Measurements from ENCODE around the gene HELZ2.

HELZ2 gene

DNA sequence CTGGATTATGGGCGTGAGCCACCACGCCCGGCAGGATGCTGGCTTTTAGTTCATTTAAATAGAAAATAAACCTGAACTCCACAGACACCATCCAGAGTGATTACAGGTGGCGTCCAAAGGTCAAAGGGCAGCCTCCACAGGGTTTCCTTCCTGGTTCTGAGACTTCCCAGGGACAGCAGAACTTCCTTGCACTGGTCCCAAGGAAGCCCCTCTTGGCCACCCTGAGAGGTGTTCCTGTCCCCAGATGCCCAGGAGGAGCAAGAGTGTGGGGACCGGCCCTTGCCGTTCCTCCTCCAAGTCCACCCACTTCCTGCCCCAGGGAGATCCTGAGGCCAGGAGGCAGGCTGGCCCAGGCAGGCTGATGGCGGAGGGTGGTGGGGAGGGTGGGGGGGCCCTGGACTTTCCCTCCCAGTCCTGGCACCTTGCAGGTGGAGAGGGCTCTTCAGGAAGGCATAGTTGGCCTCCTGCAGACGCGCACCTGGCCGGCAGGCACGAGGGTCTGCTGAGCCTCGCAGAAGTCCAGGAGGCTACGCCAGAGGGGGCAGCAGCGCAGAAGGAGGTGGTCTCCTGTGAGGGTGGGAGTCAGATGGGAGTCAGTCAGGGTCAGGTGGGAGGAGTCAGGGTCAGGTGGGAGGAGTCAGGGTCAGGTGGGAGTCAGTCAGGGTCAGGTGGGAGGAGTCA, 15.1 kb downstream of the HELZ2 start:
- no peak for TF ChIP-seq ZFX (IDR thresholded peaks at IDR 0.05)
- TF ChIP-seq, protein P1, sequence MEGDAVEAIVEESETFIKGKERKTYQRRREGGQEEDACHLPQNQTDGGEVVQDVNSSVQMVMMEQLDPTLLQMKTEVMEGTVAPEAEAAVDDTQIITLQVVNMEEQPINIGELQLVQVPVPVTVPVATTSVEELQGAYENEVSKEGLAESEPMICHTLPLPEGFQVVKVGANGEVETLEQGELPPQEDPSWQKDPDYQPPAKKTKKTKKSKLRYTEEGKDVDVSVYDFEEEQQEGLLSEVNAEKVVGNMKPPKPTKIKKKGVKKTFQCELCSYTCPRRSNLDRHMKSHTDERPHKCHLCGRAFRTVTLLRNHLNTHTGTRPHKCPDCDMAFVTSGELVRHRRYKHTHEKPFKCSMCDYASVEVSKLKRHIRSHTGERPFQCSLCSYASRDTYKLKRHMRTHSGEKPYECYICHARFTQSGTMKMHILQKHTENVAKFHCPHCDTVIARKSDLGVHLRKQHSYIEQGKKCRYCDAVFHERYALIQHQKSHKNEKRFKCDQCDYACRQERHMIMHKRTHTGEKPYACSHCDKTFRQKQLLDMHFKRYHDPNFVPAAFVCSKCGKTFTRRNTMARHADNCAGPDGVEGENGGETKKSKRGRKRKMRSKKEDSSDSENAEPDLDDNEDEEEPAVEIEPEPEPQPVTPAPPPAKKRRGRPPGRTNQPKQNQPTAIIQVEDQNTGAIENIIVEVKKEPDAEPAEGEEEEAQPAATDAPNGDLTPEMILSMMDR (conservative IDR thresholded peaks at IDR 0.05): no peak
- no peak overlapping the region for H3K27ac ChIP-seq

DNA sequence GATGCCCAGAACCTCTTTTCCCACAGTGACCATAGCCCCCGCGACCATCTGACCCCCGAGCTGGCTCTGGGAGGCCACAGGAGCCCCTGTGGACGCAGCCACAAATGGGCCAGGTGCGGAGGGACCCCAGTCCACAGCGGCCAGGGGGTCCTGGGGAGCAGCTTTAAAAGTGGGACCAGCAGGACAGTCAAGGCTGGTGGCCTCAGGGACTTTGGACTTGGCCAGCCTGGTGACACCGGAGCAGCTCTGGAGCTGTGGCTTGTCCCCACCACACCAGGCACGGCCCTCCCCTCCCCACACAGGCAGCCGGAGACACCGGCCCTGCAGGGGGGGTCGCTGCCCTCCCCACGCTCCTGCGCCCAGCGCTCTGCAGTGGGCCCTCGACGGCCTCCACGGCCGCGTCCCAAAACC, 16.6 kb downstream of the HELZ2 start:
- no peak overlapping the region for H3K27ac ChIP-seq
- TF ChIP-seq, protein P1 (conservative IDR thresholded peaks at IDR 0.05): no peak
- TF ChIP-seq ZFX (IDR thresholded peaks at IDR 0.05): no peak

DNA sequence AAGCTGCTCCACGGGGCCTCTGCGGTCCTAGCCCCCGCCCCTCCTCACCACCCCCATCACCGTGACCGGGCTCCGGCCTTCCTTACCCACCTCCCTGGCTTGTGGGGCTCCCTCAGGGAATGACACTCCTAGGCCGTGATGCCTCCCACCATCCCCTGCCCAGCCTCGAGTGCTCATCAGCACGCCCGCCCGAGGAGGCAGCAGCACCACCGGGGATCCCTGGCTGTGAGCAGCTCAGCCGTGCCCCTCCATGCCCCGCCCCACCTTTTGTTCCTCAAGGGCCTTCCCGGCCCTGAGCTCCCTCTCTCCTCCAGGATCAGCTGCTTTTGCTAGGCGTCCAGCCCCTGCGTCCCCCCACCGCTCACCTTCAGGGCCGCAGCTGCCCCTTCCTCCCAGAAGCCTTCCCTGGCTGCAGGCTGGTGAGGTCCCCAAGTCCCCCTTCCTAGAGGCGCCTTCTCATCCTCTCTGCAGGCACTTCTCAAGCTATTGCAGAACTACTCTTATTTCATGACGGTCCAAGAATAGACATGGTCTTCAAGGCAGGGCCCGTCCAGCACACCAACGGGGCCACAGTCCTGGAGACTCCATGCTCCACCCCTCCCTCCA, 17.1 kb downstream of the HELZ2 start:
- no peak overlapping the region for H3K27ac ChIP-seq
- TF ChIP-seq ZFX (IDR thresholded peaks at IDR 0.05): no peak
- TF ChIP-seq, protein P1 (conservative IDR thresholded peaks at IDR 0.05): no peak

DNA sequence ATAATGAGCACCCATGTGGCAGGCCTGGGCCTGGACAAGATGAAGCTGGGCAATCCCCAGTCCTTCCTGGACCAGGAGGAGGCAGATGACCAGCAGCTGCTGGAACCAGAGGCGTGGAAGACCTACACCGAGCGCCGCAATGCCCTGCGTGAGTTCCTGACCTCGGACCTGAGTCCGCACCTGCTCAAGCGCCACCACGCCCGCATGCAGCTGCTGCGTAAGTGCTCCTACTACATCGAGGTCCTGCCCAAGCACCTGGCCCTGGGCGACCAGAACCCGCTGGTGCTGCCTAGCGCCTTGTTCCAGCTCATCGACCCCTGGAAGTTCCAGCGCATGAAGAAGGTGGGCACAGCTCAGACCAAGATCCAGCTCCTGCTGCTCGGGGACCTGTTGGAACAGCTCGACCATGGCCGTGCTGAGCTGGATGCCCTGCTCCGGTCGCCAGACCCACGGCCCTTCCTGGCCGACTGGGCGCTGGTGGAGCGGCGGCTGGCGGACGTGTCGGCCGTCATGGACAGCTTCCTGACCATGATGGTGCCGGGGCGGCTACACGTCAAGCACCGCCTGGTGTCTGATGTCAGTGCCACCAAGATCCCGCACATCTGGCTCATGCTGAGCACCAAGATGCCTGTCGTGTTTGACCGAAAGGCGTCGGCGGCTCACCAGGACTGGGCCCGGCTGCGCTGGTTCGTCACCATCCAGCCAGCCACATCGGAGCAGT, 18.2 kb downstream of the HELZ2 start:
- H3K27ac ChIP-seq: no peak overlapping the region
- no peak for TF ChIP-seq ZFX (IDR thresholded peaks at IDR 0.05)
- TF ChIP-seq, protein P1 (conservative IDR thresholded peaks at IDR 0.05): no peak

DNA sequence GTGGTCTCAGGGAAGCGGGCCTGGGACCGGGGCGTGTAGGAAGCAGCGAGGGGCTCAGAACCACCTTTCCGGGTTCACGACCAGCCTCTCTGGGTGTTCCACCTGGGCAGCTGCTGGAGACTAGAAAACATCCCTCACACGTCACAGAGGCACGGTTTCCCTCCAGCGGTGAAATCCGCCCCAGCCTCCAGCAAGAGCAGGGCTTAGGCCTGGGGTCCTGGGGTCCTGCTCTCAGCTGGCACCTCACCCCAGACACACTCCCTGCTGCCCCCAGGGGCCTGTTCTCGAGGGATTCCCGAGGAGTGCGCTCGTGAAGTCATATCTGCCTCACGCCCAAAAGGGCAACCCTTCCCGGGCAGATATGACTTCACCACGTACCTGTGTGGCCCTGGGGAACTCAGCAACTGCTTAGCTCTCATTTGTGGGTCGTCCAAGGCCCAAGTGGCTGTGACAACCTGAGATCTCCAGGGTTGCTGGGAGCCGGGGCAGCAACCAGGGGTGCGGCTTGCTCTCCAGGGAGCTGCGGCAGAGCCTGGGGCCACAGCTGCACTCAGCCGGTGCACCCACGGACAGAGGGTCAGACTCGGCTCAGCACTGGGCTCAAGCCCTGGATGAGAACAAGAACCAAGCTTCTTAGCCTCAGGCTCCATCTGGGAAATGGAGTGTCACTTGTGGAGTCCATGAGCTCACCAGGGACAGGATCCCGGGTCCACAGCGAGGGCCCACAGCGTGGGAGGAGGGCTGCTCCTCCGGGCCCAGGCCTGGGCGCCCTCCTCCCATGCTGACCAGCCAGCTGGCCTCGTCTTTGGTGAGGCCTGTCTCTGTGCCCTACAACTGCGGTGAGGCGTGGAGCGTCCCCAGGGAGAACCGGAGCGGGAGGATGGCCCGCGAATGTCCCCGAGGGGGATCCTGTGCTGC, 19.4 kb downstream of the HELZ2 start:
- TF ChIP-seq, protein P1 (conservative IDR thresholded peaks at IDR 0.05): no peak
- no peak for TF ChIP-seq ZFX (IDR thresholded peaks at IDR 0.05)
- H3K27ac ChIP-seq: no peak overlapping the region

DNA sequence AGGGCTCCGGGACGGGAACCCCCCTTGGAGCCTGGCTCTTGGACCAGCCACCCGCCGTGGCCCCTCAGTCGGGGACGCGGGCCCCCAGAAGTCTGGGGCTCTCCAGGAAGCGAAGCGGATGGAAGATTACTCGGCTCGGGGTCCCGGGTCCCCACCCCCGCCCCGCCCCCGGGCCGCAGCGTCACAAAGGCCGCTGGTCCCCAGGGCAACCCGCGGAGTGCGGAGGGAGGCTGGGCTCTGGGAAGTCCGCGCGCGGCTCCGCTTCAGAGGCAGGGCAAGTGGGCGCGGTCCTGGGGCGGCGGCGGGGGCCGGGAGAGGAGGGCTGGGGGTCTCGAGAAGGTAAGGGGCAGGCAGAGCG, 20.1 kb downstream of the HELZ2 start, which contains the start of gene FNDC11:
TSS of gene FNDC11 (plus strand) at position 227 of the 358 bp plus-strand sequence. CDS start 1,505 bp downstream, outside the sequence.
- no peak within 1 kb of the TSS for H3K27ac ChIP-seq
- TF ChIP-seq ZFX (IDR thresholded peaks at IDR 0.05): no peak
- TF ChIP-seq, protein P1 (conservative IDR thresholded peaks at IDR 0.05): no peak
